ENCODE data around the gene NDUFC1. TPM values are rescaled to one million over a fixed set of nuclear protein-coding genes. Genes with fewer than 3 reads are reported as not detected.

The NDUFC1 gene
- total RNA-seq, 4 donors from 2014 or later = 37.2 to 53.6 (median 46.8) TPM

- no peak for TF ChIP-seq POLR2A (IDR thresholded peaks at IDR 0.05)
- TF ChIP-seq, protein P1, sequence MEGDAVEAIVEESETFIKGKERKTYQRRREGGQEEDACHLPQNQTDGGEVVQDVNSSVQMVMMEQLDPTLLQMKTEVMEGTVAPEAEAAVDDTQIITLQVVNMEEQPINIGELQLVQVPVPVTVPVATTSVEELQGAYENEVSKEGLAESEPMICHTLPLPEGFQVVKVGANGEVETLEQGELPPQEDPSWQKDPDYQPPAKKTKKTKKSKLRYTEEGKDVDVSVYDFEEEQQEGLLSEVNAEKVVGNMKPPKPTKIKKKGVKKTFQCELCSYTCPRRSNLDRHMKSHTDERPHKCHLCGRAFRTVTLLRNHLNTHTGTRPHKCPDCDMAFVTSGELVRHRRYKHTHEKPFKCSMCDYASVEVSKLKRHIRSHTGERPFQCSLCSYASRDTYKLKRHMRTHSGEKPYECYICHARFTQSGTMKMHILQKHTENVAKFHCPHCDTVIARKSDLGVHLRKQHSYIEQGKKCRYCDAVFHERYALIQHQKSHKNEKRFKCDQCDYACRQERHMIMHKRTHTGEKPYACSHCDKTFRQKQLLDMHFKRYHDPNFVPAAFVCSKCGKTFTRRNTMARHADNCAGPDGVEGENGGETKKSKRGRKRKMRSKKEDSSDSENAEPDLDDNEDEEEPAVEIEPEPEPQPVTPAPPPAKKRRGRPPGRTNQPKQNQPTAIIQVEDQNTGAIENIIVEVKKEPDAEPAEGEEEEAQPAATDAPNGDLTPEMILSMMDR (IDR thresholded peaks at IDR 0.05) = no peak
- intact Hi-C loops (cut with DNase I; ENCODE audit: low total_unique reads) = no loop called here
- 63 to 83% methylated on average over 3 of the region's 3 CpGs for WGBS, 2 donors
- H3K4me3 ChIP-seq (ENCODE audit: low read depth, poor library complexity, severe bottlenecking) = no peak overlapping the region
- no peak for DNase-seq (ENCODE audit: low spot score in 2 of 2)
These were observed 48.6 kb downstream of the NDUFC1 start for GRCh38 chr4:139253713-139254112.

- DNase-seq (ENCODE audit: low spot score in 2 of 2) = no peak
These were observed 49.2 kb downstream of the NDUFC1 start for GRCh38 chr4:139253046-139253445.

DNA sequence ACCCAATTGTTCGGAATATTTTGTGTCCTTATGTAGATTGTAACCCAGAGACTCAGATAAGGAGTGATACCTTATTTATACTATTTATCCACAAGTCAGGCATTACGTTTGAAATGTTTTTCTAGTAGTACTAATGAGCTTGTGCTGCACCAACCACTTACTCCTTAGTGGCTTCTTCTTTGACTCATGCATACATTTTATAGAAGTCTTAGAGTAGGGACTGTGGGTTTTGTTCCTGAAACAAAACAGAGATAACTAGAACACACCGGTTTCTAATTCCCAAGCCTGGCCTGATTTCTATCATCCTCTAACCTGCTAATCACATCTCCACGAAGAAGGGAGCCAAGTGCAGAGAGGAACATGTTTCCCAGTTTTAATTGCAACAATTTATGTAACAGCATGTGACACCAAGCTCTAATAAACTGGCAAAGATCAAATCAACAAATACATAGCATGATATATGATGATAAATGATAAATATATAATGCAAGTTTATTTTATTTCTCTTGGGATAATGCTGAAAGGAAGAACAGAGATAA lies 54.5 kb downstream of the NDUFC1 start:
- no peak for TF ChIP-seq POLR2A (IDR thresholded peaks at IDR 0.05)
- TF ChIP-seq, protein P1 (IDR thresholded peaks at IDR 0.05) = no peak
- no peak overlapping the region for H3K4me3 ChIP-seq (ENCODE audit: low read depth, poor library complexity, severe bottlenecking)
- intact Hi-C loops (cut with DNase I; ENCODE audit: low total_unique reads) = no loop called here
- DNase-seq (ENCODE audit: low spot score in 2 of 2) = no peak
- 44 to 53% methylated on average over 4 of the region's 4 CpGs for WGBS, 2 donors

More at GRCh38 chr4:139253046-139253445, 49.2 kb downstream of the NDUFC1 start:
- intact Hi-C loops (cut with DNase I; ENCODE audit: low total_unique reads) = no loop called here
- TF ChIP-seq POLR2A (IDR thresholded peaks at IDR 0.05) = no peak
- TF ChIP-seq, protein P1 (IDR thresholded peaks at IDR 0.05) = no peak
- no peak overlapping the region for H3K4me3 ChIP-seq (ENCODE audit: low read depth, poor library complexity, severe bottlenecking)

- DNase-seq (ENCODE audit: low spot score in 2 of 2) = no peak
- intact Hi-C loops (cut with DNase I; ENCODE audit: low total_unique reads) = no loop called here
- H3K4me3 ChIP-seq (ENCODE audit: low read depth, poor library complexity, severe bottlenecking) = no peak overlapping the region
- no peak for TF ChIP-seq POLR2A (IDR thresholded peaks at IDR 0.05)
- TF ChIP-seq, protein P1 (IDR thresholded peaks at IDR 0.05) = no peak
These were observed 55.0 kb downstream of the NDUFC1 start for GRCh38 chr4:139247241-139247640.

DNA sequence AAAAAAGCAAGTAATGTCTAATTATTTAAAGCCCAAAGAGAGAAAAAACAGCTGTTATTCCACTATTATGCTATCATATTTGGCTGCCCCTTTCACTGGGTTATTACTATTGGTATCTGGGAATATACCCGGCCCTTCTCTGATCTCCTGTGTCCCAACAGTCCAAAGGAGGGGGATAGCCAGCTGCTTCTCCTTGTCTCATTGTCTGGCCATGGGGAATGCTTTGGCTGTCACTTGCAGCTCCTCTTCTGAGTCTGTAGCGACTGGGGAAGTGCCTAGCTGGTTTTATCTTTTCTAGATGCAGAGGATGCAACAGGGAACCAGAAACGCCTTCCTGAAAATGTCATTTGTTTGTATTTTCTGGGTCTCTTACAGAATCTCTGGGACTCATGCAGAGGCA lies 56.1 kb downstream of the NDUFC1 start:
- 51 to 86% methylated on average over 3 of the region's 3 CpGs for WGBS, 2 donors
- DNase-seq (ENCODE audit: low spot score in 2 of 2) = no peak
- intact Hi-C loops (cut with DNase I; ENCODE audit: low total_unique reads) = no loop called here
- TF ChIP-seq, protein P1 (IDR thresholded peaks at IDR 0.05) = no peak
- TF ChIP-seq POLR2A (IDR thresholded peaks at IDR 0.05) = no peak
- no peak overlapping the region for H3K4me3 ChIP-seq (ENCODE audit: low read depth, poor library complexity, severe bottlenecking)

DNA sequence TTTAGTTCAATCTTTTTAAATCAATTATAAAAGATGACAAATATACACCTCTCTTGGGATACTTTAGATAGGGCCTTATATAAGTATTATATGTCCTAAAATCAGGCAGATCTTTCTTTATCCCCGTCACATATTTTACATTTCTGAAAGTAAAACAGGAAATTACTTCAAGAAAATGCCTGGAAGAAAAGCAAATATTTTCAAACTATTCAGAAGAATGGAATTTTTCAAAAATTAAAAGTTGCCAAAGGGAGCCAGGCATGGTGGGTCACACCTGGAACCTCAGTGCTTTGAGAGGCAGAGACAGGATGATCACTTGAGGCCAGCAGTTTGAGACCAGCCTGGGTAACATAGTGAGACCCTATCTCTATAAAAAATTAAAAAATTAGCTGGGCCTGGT lies 56.7 kb downstream of the NDUFC1 start:
- 76 to 77% methylated on average over 1 of the region's 1 CpG for WGBS, 2 donors
- DNase-seq (ENCODE audit: low spot score in 2 of 2) = no peak
- no peak overlapping the region for H3K4me3 ChIP-seq (ENCODE audit: low read depth, poor library complexity, severe bottlenecking)
- TF ChIP-seq, protein P1 (IDR thresholded peaks at IDR 0.05) = no peak
- no peak for TF ChIP-seq POLR2A (IDR thresholded peaks at IDR 0.05)
- intact Hi-C loops (cut with DNase I; ENCODE audit: low total_unique reads) = no loop called here

Data from lower leg skin (tissue), 4 donors.